Retinal pigment epithelial cell (primary cell): Measurements from ENCODE around the gene DAW1.

ENCODE experiments used
- DNase-seq: peaks from one replicate; pipeline ENCODE4 v3.0.0-alpha.2; 2010; ENCODE audit warnings: low read depth
- H3K4me3 ChIP-seq: 2 replicates; pipeline ENCODE4 v1.5.1; 2011; ENCODE audit warnings: mild to moderate bottlenecking, low read length, control low read depth, moderate library complexity
- TF ChIP-seq, protein P1 (sequence below): conservative IDR thresholded peaks from 2 replicates; pipeline ENCODE4 v1.5.1; 2011; ENCODE audit warnings: low read depth, low read length, control low read depth, inconsistent platforms

Gene DAW1, protein sequence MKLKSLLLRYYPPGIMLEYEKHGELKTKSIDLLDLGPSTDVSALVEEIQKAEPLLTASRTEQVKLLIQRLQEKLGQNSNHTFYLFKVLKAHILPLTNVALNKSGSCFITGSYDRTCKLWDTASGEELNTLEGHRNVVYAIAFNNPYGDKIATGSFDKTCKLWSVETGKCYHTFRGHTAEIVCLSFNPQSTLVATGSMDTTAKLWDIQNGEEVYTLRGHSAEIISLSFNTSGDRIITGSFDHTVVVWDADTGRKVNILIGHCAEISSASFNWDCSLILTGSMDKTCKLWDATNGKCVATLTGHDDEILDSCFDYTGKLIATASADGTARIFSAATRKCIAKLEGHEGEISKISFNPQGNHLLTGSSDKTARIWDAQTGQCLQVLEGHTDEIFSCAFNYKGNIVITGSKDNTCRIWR

DNA sequence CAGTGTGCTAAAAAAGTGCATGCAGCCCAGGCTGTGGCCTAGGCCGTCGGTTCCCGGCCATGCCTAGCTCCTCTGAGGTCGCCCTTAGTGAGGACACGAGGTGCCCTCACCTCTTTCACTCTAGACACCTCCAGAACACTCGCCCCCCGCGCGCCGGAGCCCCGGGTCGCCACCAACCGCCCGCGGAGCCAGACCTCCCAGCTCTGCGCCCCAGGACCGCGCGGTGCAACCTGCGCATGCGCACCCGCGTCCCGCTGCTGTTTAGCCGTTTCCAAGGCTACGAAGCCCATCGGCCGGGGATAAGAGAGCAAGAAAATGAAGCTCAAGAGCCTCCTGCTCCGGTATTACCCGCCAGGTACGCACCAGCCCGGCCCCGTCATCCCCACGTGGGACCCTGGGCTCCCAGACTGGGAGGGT, at the start of gene DAW1:
TSS of gene DAW1 (plus strand) at position 257 of the 417 bp plus-strand sequence. CDS start at position 316, 59 bp downstream.
- DNase-seq: peak; percentile 52
- TF ChIP-seq, protein P1, sequence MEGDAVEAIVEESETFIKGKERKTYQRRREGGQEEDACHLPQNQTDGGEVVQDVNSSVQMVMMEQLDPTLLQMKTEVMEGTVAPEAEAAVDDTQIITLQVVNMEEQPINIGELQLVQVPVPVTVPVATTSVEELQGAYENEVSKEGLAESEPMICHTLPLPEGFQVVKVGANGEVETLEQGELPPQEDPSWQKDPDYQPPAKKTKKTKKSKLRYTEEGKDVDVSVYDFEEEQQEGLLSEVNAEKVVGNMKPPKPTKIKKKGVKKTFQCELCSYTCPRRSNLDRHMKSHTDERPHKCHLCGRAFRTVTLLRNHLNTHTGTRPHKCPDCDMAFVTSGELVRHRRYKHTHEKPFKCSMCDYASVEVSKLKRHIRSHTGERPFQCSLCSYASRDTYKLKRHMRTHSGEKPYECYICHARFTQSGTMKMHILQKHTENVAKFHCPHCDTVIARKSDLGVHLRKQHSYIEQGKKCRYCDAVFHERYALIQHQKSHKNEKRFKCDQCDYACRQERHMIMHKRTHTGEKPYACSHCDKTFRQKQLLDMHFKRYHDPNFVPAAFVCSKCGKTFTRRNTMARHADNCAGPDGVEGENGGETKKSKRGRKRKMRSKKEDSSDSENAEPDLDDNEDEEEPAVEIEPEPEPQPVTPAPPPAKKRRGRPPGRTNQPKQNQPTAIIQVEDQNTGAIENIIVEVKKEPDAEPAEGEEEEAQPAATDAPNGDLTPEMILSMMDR: no peak
- peak within 1 kb of the TSS; percentile 44 for H3K4me3 ChIP-seq

DNA sequence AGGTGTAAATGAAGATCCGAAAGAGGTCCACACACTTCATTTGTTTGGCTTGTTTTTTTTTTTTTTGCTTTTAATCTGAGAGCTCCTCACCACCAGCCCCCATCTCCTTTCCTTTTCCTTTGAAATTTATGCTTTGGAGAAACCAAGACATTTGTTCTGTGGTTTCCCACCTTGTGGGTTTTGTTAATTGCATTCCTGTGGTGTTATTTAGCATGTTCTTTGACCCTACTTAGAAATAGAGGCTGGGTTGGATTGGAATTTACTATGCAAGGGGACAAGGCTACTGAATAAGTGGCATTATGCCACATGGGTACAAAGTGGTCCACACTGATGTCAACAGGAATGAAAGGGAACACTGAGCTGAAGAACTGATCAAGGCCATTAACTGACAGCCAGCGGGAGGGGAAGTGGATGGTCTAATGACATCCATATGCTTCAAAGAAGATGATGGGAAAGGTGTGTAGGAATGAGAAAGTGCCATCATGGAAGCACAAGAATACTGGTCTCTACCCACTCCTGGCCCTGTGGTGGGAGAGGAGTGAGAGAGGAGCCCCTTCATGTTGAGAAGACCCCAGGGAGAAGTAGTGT, 48.9 kb upstream of the DAW1 start:
- TF ChIP-seq, protein P1: no peak
- H3K4me3 ChIP-seq: no peak overlapping the region
- DNase-seq: no peak

DNA sequence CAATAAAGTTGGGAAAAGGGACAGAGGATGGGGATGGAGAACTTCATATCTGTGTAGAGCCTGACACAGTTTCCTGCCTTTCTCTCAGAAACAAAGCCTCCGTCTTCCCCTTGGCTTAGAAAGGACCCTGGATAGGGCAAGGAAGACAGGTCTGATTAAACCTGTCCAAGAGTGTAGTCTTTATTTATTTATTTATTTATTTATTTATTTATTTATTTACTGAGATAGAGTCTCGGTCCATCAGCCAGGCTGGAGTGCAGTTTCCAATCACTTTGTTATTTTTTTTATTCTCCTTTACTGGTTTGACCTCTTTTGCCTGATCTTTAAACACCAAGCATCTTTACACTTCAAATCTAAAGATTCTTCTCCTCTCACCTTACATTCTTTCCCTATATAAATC, 47.5 kb upstream of the DAW1 start:
- no peak overlapping the region for H3K4me3 ChIP-seq
- no peak for DNase-seq
- TF ChIP-seq, protein P1: no peak

DNA sequence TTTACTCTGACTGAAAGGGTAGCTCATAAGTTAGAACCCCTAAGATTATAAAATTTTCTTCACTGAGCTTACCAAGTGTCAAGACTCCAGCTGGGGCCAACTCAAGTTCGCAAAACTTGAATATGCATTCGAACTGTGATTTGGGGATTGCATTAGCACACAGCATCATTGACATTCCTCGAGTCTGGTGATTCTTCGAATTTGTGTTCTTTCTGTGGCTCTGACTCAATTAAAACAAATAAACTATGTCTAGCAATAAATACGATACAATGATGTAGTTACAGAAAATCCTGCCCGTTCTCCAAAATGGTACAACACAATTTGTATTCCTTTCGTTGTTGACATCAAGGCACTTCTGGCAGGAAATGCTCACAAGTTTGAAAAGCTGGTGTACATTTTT, 46.7 kb upstream of the DAW1 start:
- H3K4me3 ChIP-seq: no peak overlapping the region
- no peak for DNase-seq
- TF ChIP-seq, protein P1: no peak

DNA sequence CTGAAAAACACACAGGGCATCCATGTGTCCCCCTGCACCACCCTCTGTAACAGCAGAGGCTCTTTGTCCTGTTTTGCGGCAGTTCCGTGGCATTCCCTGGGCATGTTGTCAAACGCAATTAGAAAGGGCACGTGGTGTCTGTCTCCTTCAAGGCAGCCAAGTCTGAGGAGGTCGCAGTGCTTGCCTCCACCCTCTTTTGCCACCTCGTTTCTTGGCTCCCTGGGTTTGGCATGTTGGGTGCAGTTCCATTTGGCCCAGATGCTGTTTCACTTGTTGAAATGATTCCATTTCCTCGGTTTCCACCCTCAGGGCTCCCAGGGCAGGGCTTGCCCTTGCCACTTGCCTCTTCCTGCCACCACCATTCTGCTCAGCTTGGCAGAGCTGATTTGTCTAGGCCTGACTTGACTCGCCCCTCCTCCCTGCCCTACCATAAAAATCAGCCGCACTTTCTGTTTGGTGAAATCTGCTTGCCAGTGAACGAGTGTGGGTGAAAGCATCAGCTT, 45.4 kb upstream of the DAW1 start:
- DNase-seq: no peak
- TF ChIP-seq, protein P1: no peak
- no peak overlapping the region for H3K4me3 ChIP-seq

DNA sequence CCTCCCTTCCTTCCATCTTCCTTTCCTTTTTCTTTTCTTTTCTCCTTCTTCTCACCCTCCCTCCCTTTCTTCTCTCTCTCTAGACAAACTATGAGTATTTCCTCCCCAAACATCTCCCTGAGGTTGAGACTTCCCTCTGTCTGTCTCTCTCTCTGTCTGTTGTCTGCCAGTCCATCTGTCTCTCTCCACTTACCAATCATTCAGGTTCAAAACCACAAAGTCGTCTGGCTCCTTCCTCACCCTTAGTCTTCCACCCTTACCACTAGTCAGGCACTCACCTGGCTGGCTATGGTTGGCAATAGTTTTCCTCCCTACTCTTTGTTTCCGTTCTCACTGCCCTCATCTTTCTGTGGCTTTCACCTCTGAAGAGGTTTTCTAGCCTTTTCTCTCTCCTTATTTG, 44.9 kb upstream of the DAW1 start:
- DNase-seq: no peak
- H3K4me3 ChIP-seq: no peak overlapping the region
- TF ChIP-seq, protein P1: no peak
